B cell (primary cell): ENCODE measurements around the gene PSPC1. TPM values are rescaled to one million over a fixed set of nuclear protein-coding genes. Genes with fewer than 3 reads are reported as not detected.

Source experiments
- ATAC-seq: fragments of 200-7000 bp; cut with Tn5 transposase; one replicate; pipeline ENCODE4 v1.10.0; 2021; ENCODE audit warnings: low read depth, mild to moderate bottlenecking, moderate number of reproducible peaks, moderate library complexity
- CTCF ChIA-PET: fragments of 350-600 bp; sonication (Branson Sonifier 250); formaldehyde crosslinking; loops from one replicate; lab custom pipeline; 2021; ENCODE audit warnings: antibody characterized with exemption, inconsistent platforms; lab: Charles Lee
- POLR2A ChIA-PET: fragments of 350-600 bp; sonication (Branson Sonifier 250); formaldehyde crosslinking; loops from one replicate; lab custom pipeline; 2021; ENCODE audit warnings: antibody characterized with exemption; lab: Charles Lee
- DNase-seq: peaks from one replicate; pipeline ENCODE4 v3.0.0; 2013
- H2AFZ ChIP-seq: 2 replicates; pipeline ENCODE4 v1.6.1; 2012; ENCODE audit warnings: mild to moderate bottlenecking, low read depth, low read length; ENCODE audit not compliant: insufficient read depth, poor library complexity, severe bottlenecking
- H3K27ac ChIP-seq, 2 donors: 1 replicate in 1 of 2; 2 replicates in 1 of 2; pipeline ENCODE4 v1.5.1; 2012 to 2013; ENCODE audit warnings: low read length in 2 of 2, mild to moderate bottlenecking in 2 of 2, moderate library complexity in 1 of 2
- H3K27me3 ChIP-seq, 4 experiments: fragments of 200-600 bp in 1 of 4; sonication (generic) in 1 of 4; replicated peaks in 1 of 4; 1 replicate in 2 of 4; 2 replicates in 2 of 4; pipeline versions ENCODE4 v1.6.1 to v1.7.0; 2013 to 2016; ENCODE audit warnings: low read length in 3 of 4, mild to moderate bottlenecking in 2 of 4, mixed read lengths in 1 of 4, moderate library complexity in 1 of 4; ENCODE audit not compliant: insufficient read depth in 4 of 4, control insufficient read depth in 3 of 4; ENCODE audit errors: control extremely low read depth in 1 of 4
- H3K36me3 ChIP-seq, 2 experiments: replicated peaks in 1 of 2; 1 replicate in 1 of 2; 2 replicates in 1 of 2; pipeline versions ENCODE4 v1.6.1 to v1.7.1; 2013; ENCODE audit warnings: low read length in 1 of 2; ENCODE audit not compliant: insufficient read depth in 2 of 2, control insufficient read depth in 1 of 2; ENCODE audit errors: control extremely low read depth in 1 of 2, extremely low read depth in 1 of 2
- H3K4me1 ChIP-seq, 2 donors: fragments of 200-600 bp in 1 of 2; sonication (generic) in 1 of 2; 1 replicate in 1 of 2; 2 replicates in 1 of 2; pipeline versions ENCODE4 v1.5.1 to v1.6.1; 2013 to 2017; ENCODE audit warnings: low read length in 2 of 2; ENCODE audit not compliant: control insufficient read depth in 2 of 2, insufficient read depth in 2 of 2
- H3K4me2 ChIP-seq: replicated peaks from 2 replicates; pipeline ENCODE3; 2012; ENCODE audit warnings: mild to moderate bottlenecking, low read depth, low read length; ENCODE audit not compliant: poor library complexity, severe bottlenecking
- H3K4me3 ChIP-seq, 5 experiments: fragments of 200-600 bp in 1 of 5; sonication (generic) in 1 of 5; 1 replicate in 3 of 5; 2 replicates in 2 of 5; pipeline versions ENCODE4 v1.5.1 to v1.7.0; 2011 to 2016; ENCODE audit warnings: low read length in 4 of 5, mild to moderate bottlenecking in 4 of 5, low read depth in 2 of 5, control low read depth in 1 of 5, moderate library complexity in 1 of 5; ENCODE audit not compliant: insufficient read depth in 1 of 5; ENCODE audit errors: control extremely low read depth in 1 of 5, extremely low read depth in 1 of 5
- H3K79me2 ChIP-seq: fragments of 200-600 bp; sonication (generic); one replicate; pipeline ENCODE4 v1.6.0; 2016; ENCODE audit warnings: low read length; ENCODE audit not compliant: control insufficient read depth, insufficient read depth
- H3K9ac ChIP-seq: fragments of 200-600 bp; sonication (generic); 2 replicates; pipeline ENCODE4 v1.6.1; 2017; ENCODE audit warnings: mild to moderate bottlenecking, low read length, moderate library complexity
- H3K9me3 ChIP-seq, 3 donors: one replicate each; pipeline versions ENCODE4 v1.6.1 to v1.7.1; 2013; ENCODE audit warnings: low read length in 2 of 3; ENCODE audit not compliant: control insufficient read depth in 2 of 3, insufficient read depth in 1 of 3; ENCODE audit errors: control extremely low read depth in 1 of 3
- H4K20me1 ChIP-seq: 2 replicates; pipeline ENCODE4 v1.6.0; 2012; ENCODE audit warnings: mild to moderate bottlenecking, low read length; ENCODE audit not compliant: insufficient read depth, control insufficient read depth, poor library complexity, severe bottlenecking
- H3K27ac Mint-ChIP-seq: one replicate; pipeline ENCODE4 v1.8.0; 2021; ENCODE audit warnings: mixed read lengths
- H3K27me3 Mint-ChIP-seq: one replicate; pipeline ENCODE4 v1.8.0; 2021; ENCODE audit warnings: mixed read lengths
- H3K4me1 Mint-ChIP-seq: one replicate; pipeline ENCODE4 v1.8.0; 2021; ENCODE audit warnings: mixed read lengths
- H3K4me3 Mint-ChIP-seq: one replicate; pipeline ENCODE4 v1.8.0; 2021; ENCODE audit warnings: mixed read lengths
- H3K9me3 Mint-ChIP-seq: one replicate; pipeline ENCODE4 v1.8.0; 2022; ENCODE audit warnings: mixed read lengths; ENCODE audit not compliant: insufficient read depth
- EZH2 ChIP-seq: IDR thresholded peaks from 2 replicates; pipeline ENCODE4 v1.6.1; 2012; ENCODE audit warnings: borderline replicate concordance, low read depth, mild to moderate bottlenecking, moderate library complexity, low read length; ENCODE audit not compliant: insufficient read depth, poor library complexity, severe bottlenecking
- WGBS: methylation state at CpG from one replicate; pipeline ENCODE4 v1.1.5; 2013; ENCODE audit warnings: missing lambda C conversion rate; ENCODE audit not compliant: insufficient coverage; 5-methylcytosine and 5-hydroxymethylcytosine counted together
- intact Hi-C: fragments of 100-400 bp; cut with micrococcal nuclease; formaldehyde crosslinking; loops from one replicate; pipeline ENCODE4 v1.10.0; 2022
- polyA plus RNA-seq: library from polyadenylated mRNA; depleted of rRNA; stranded (reverse); fragments of >200 nt; gene quantifications from 2 replicates; pipeline ENCODE4 v1.2.3, GENCODE V29; 2012
- total RNA-seq, 2 donors: library from RNA; stranded (reverse); fragments of 120-200 nt in 1 of 2; gene quantifications; 1 replicate in 1 of 2; 2 replicates in 1 of 2; pipeline versions ENCODE4 v1.2.3 to v1.2.4, GENCODE V29; 2013 to 2022
- TF ChIP-seq, protein P1 (sequence below): fragments of 200-600 bp; IDR thresholded peaks from one replicate; pipeline ENCODE4 v1.8.0; 2022; ENCODE audit warnings: antibody characterized with exemption, mild to moderate bottlenecking

Gene PSPC1
- total and polyA plus RNA-seq, 2 donors (not counting 1 experiment from before 2014, with no cell fraction given): 55.3 to 121 TPM

DNA sequence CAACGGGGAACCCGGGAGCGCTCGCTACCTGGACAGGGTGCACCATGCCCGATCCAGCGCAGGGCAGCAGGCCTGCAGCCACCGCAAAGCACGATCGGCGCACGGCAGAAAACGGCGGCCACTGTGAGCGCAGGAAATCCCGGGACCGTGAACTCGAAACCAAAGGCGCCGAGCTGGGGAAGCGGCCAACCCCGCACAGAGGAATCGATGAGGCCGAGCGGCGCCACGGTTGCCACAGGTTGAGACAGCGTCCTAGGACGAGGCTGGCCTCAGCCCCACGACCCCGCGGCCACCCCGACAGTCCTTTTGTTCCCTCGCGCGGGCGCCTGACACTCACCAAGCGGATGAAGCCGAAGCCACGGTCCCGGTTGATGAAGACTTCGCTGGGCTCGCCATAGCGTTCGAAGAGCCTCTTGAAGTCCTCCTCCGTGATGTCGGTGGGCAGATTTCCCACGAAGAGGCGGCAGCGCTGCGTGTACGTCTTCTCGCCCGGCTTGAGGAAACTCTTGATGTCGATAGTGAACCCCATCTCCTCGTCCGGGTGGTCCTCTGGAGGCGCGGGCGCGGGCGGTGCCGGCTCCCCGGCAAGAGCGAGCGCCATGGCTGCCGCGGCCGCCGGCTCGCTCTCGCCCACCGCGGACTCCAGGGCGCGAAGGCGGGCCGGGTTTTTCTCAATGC lies 557 bp downstream of the PSPC1 start:
- no peak for TF ChIP-seq EZH2
- TF ChIP-seq, protein P1, sequence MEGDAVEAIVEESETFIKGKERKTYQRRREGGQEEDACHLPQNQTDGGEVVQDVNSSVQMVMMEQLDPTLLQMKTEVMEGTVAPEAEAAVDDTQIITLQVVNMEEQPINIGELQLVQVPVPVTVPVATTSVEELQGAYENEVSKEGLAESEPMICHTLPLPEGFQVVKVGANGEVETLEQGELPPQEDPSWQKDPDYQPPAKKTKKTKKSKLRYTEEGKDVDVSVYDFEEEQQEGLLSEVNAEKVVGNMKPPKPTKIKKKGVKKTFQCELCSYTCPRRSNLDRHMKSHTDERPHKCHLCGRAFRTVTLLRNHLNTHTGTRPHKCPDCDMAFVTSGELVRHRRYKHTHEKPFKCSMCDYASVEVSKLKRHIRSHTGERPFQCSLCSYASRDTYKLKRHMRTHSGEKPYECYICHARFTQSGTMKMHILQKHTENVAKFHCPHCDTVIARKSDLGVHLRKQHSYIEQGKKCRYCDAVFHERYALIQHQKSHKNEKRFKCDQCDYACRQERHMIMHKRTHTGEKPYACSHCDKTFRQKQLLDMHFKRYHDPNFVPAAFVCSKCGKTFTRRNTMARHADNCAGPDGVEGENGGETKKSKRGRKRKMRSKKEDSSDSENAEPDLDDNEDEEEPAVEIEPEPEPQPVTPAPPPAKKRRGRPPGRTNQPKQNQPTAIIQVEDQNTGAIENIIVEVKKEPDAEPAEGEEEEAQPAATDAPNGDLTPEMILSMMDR: no peak
- peak overlapping the region; percentile 82 for H3K4me2 ChIP-seq
- peak; percentile 71 for DNase-seq
- peak overlapping the region; percentile 100 for H3K27ac Mint-ChIP-seq
- peaks cover 23% of the 10 kb centered on the region for H4K20me1 ChIP-seq
- intact Hi-C loops: loop anchor here (2.0 to 5.0 kb wide), 4 partner anchors 81 to 380 kb away; partner anchors contain the start of genes GJA3, MPHOSPH8, ZMYM2 and ZMYM5
- peaks cover 5 to 10% of the 10 kb centered on the region in 2 donors for H3K4me1 ChIP-seq
- no peaks in the 10 kb centered on the region for H3K27me3 ChIP-seq
- CTCF ChIA-PET: interaction anchor here (1.4 to 2.0 kb wide), 3 partner anchors 11 to 82 kb away, joined by 3 to 7 read pairs (median 4); partner anchors contain the start of gene ZMYM5
- no peaks in the 10 kb centered on the region for H3K27me3 Mint-ChIP-seq
- peak overlapping the region; percentile 98 for H3K4me3 Mint-ChIP-seq
- H3K4me1 Mint-ChIP-seq: peaks cover 10% of the 10 kb centered on the region
- peak overlapping the region; percentile 79 for H2AFZ ChIP-seq
- H3K79me2 ChIP-seq: peaks cover 35% of the 10 kb centered on the region
- no peaks in the 10 kb centered on the region for H3K36me3 ChIP-seq
- POLR2A ChIA-PET: interaction anchor here (0.7 to 2.6 kb wide), 6 partner anchors 21 to 178 kb away, joined by 3 to 14 read pairs (median 4); partner anchors contain the start of gene ZMYM5
- peak overlapping the region; percentile 99 for H3K9ac ChIP-seq
- peak overlapping the region; percentile 88 to 92 for H3K27ac ChIP-seq
- H3K9me3 ChIP-seq: no peaks in the 10 kb centered on the region
- peak; percentile 62 for ATAC-seq
- peak overlapping the region; percentile 91 to 98 (median 98) for H3K4me3 ChIP-seq
- WGBS: under 1% methylated on average over 73 of the region's 77 CpGs
- no peaks in the 10 kb centered on the region for H3K9me3 Mint-ChIP-seq

DNA sequence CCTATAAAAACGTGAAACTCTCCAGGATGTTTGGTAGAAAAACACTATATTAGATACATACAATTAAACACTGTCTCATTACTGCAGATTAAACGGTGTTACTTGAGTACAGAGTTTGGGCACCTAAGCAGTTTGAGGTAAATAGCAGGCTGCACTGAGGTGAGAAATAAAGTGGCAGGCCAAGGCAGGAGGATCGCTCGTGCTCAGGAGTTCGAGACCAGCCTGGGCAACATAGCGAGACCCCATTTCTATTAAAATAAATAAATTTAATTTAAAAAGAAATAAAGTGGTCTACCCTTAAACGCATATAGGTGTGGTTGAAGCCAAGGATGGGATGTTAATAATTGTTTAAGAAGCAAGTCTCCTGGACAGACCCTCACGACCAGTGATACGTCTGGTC lies 1.2 kb downstream of the PSPC1 start:
- no peaks in the 10 kb centered on the region for H3K27me3 Mint-ChIP-seq
- intact Hi-C loops: loop anchor here (5.0 kb wide), 1 partner anchor 381 kb away; the partner anchor contains the start of gene GJA3
- H3K4me3 Mint-ChIP-seq: peak overlapping the region; percentile 98
- WGBS: 13% methylated on average over 3 of the region's 9 CpGs
- ChIA-PET CTCF (interaction anchor here (0.7 to 1.8 kb wide), 3 partner anchors 10 to 305 kb away, joined by 3 to 4 read pairs (median 3); partner anchors contain the start of gene ZMYM5), POLR2A (interaction anchor here (0.7 to 2.6 kb wide), 5 partner anchors 20 to 90 kb away, joined by 3 to 14 read pairs (median 7); partner anchors contain the start of gene ZMYM5)
- H3K4me1 Mint-ChIP-seq: peaks cover 10% of the 10 kb centered on the region
- Histone ChIP-seq H2AFZ (peak overlapping the region; percentile 79), H3K9me3 (no peaks in the 10 kb centered on the region), H3K4me3 (peak overlapping the region; percentile 91 to 98 (median 98)), H4K20me1 (peaks cover 30% of the 10 kb centered on the region), H3K79me2 (peaks cover 41% of the 10 kb centered on the region), H3K27ac (peak overlapping the region; percentile 88 to 92), H3K4me1 (peaks cover 5 to 10% of the 10 kb centered on the region in 2 donors), H3K4me2 (peak overlapping the region; percentile 82), H3K27me3 (no peaks in the 10 kb centered on the region), H3K36me3 (no peaks in the 10 kb centered on the region), H3K9ac (peak overlapping the region; percentile 99)
- TF ChIP-seq EZH2: no peak
- TF ChIP-seq, protein P1: no peak
- no peak for DNase-seq
- peak overlapping the region; percentile 100 for H3K27ac Mint-ChIP-seq
- no peak for ATAC-seq
- no peaks in the 10 kb centered on the region for H3K9me3 Mint-ChIP-seq
